Epithelial cell of esophagus (primary cell): ENCODE measurements around the gene MAD1L1.
"Not testable (repeated sequence)": the region's sequence is repeated elsewhere in the genome, so short reads cannot be mapped to it uniquely, and the experiment has no call there.

Source experiments
- DNase-seq: peaks from one replicate; pipeline ENCODE4 v3.0.0; 2010; ENCODE audit warnings: low read depth
- H3K4me3 ChIP-seq: 2 replicates; pipeline ENCODE4 v1.5.1; 2011; ENCODE audit warnings: mild to moderate bottlenecking, low read length, control low read depth
- TF ChIP-seq, protein P1 (sequence below): IDR thresholded peaks from 2 replicates; pipeline ENCODE4 v1.5.1; 2011; ENCODE audit warnings: low read depth, mild to moderate bottlenecking, low read length, control low read depth, inconsistent platforms; ENCODE audit not compliant: insufficient read depth; ENCODE audit errors: missing control alignments

MAD1L1 gene

DNA sequence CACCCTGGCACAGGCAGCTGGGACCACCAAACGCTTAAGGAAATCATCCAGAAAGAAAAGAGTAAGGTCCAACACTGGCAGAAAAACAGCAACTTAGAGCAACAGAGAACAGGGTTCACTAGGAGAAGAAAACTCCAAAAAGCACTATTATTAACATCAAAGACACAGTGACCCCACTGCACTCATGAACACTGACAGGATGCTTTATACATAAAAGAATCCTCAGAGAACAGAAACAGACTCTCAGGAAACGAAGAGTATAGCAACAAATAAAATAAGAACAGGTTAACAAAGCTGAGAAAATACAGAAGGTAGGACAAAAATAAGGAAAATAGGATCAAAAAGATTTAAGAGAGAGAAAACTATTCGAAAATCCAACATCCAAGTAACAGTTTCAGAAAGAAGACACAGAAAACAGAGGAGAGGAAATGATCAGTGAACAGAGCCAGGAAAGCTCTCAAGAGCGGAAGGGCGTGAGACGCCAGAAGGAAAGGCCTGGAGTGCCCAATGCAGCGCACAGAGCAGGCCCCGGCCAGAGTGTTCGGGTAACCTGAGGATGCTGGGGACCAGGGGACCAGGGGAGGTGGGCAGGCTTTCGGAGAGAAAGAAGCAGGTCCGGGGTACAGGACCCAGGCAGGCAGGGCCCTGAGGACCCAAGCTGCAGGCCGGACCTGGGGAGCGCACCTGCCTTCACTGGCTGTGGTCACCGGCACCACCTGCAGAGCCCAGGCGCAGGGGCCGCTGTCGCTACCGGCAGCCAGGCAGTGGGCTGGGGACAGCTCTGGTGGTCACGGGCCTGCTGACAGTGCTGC, 258.2 kb downstream of the MAD1L1 start:
- DNase-seq = no peak
- TF ChIP-seq, protein P1, sequence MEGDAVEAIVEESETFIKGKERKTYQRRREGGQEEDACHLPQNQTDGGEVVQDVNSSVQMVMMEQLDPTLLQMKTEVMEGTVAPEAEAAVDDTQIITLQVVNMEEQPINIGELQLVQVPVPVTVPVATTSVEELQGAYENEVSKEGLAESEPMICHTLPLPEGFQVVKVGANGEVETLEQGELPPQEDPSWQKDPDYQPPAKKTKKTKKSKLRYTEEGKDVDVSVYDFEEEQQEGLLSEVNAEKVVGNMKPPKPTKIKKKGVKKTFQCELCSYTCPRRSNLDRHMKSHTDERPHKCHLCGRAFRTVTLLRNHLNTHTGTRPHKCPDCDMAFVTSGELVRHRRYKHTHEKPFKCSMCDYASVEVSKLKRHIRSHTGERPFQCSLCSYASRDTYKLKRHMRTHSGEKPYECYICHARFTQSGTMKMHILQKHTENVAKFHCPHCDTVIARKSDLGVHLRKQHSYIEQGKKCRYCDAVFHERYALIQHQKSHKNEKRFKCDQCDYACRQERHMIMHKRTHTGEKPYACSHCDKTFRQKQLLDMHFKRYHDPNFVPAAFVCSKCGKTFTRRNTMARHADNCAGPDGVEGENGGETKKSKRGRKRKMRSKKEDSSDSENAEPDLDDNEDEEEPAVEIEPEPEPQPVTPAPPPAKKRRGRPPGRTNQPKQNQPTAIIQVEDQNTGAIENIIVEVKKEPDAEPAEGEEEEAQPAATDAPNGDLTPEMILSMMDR = no peak
- H3K4me3 ChIP-seq = no peak overlapping the region

DNA sequence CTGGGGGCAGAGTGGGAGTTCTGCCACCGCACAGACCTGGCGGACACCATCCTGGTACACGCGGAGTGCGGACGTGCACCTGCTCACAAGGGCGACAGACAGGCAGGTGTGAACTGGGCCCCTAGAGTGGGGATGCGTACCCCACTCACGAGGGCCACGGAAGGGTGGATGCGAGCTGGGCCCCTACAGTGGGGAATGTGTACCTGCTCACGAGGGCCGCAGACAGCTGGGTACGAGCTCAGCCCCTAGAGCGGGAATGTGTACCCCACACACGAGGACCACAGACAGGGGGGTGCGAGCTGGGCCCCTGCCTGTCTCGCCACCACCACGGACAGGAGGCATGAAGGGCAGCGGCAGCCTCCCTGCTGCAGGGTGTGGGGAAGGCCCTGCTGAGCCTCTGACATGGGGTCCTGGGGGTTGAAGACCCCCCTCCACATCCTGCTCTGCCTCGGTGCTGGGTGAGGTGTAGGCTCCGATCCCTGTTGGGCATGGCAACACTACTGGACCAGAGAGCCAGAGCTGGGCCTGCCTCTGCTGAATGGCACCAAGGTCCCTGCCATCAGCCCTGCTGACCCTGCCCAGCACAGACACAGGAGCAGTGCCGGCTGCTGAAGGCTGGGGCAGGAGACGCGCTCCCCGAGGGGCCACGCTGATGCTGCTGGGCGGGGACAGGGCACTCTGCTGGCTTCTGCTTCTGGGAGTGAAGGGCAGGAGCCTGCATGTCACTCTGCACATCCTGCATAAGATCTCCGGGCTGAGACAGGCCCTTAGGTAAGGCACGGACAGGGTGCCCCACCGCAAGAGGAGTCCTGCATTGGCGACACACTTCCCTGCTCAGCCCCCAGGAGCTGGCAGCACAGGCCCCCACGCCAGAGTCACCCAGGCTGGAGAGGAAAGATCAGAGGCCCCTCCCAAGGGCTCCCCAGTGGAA, 259.2 kb downstream of the MAD1L1 start:
- no peak for DNase-seq
- TF ChIP-seq, protein P1 = no peak
- H3K4me3 ChIP-seq = no peak overlapping the region

DNA sequence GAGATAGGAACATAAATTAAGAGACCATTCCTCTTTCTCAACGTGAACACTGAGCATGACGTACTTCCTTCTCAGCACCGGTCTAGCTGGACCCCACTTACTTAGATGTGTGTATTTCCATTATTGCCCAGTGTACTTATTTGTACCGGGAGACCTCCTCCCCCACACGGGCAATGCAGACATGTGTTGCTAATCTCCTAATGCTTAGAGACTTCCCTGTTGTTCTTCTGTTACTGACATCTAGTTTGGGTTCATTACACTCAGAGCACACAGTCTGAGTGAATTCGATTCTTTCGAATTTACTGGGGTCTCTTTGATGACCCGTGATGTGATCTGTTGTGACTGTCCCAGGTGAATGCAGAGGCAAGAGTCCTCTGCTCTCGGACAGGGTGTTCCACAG, 260.0 kb downstream of the MAD1L1 start:
- DNase-seq = no peak
- H3K4me3 ChIP-seq = no peak overlapping the region
- TF ChIP-seq, protein P1 = no peak

DNA sequence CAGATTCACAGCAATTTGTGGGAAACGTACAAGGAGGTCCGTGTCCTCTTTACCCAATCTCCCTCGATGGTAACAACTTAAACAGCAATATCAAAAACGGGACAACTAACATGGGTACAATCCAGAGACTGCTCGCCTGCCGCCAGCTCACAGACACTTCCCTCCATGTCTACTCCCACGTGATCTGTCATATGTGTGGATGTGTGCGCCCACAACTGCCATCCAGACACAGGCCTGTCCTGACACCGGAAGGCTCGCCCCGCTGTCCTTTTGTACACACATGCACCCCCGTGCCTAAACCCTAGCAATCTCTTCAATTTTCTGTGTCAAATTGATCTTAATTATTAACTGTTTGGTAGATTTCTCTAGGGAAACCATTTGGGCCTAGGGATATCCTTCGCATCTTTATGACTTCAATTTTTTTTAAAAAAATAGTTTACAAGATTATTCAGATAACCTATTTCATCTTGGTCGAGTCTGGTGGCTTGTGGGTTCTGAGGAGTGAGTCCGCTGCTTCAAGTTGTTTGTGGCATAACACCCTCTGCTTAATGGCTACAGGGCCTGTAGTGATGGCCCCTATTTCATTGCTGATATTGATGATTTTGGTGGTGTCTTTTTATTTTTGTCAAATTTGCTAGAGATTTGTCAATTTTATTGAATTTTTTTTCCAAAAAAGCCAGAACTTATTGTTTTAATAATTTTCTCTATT, 260.6 kb downstream of the MAD1L1 start:
- DNase-seq = no peak
- TF ChIP-seq, protein P1 = no peak
- H3K4me3 ChIP-seq = no peak overlapping the region

DNA sequence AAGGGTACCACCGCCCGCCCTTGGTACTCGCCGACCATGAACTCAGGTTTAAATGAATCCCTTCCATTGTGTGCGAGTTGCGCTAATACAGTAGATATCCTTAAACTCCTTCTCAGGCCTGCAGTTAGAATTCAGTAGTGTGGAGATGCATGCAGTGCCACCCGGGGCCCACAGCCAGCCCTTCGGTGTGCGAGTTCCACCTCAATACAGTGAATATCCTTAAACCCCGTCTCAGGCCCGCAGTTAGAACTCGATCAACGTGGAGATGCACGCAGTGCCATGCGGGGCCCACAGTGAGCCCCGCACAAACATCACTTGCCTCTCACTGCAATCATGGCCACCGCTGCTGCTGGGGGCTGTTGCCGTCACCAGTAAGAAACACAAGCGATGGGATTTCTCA, 261.9 kb downstream of the MAD1L1 start:
- no peak for DNase-seq
- TF ChIP-seq, protein P1 = no peak
- H3K4me3 ChIP-seq = no peak overlapping the region

DNA sequence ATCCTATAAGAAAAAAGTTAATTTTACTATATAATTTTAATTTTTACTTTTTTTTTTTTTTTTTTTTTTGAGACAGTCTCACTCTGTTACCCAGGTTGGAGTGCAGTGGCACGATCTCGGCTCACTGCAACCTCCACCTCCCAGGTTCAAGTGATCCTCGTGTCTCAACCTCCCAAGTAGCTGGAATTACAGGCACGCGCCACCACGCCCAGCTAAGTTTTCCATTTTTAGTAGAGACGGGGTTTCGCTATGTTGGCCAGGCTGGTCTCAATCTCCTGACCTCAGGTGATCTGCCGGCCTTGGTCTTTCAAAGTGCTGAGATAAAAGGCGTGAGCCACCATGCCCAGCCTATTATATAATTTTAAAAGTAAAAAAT, 262.5 kb downstream of the MAD1L1 start:
- H3K4me3 ChIP-seq, DNase-seq: not testable (repeated sequence)
